ENCODE measurements around the gene GTF2A2. TPM values are rescaled to one million over a fixed set of nuclear protein-coding genes. Genes with fewer than 3 reads are reported as not detected.

GTF2A2 gene
- polyA plus RNA-seq, 1 of the 3 experiments (the other 2 are of a cell fraction), result 77.4 TPM

GRCh38 chr15:59703979-59704796, 46.9 kb upstream of the GTF2A2 start:
- Histone ChIP-seq H3K4me2 (no peak overlapping the region), H3K27ac (ENCODE audit: low read depth in 2 of 2, low read length in 1 of 2) (peak overlapping the region in 1 of 2 experiments; percentile 69; a peak in 1 of 4 replicates), H3K9me3 (no peaks in the 10 kb centered on the region), H3K27me3 (ENCODE audit: insufficient read depth) (0 out of 2 replicates have a peak, but pooled peaks cover 6% of the 10 kb centered on the region), H4K20me1 (ENCODE audit: insufficient read depth) (no peaks in the 10 kb centered on the region), H2AFZ (ENCODE audit: low read depth) (no peak overlapping the region), H3K4me1 (ENCODE audit: control insufficient read depth in 1 of 2, insufficient read depth in 2 of 2, low read depth in 1 of 2, low read length in 1 of 2) (peaks cover 0 to 3% of the 10 kb centered on the region in 2 experiments; a peak in 3 of 4 replicates), H3K4me3 (ENCODE audit: low read depth in 2 of 2, low read length in 1 of 2) (no peak overlapping the region), H3K9me2 (no peaks in the 10 kb centered on the region), H3K9ac (no peak overlapping the region), H3K36me3 (replicated peaks in 1 of 2; ENCODE audit: control insufficient read depth in 1 of 2, insufficient read depth in 2 of 2, low read length in 1 of 2) (no peaks in the 10 kb centered on the region), H3K79me2 (ENCODE audit: insufficient read depth) (no peaks in the 10 kb centered on the region), H3F3A (replicated peaks; ENCODE audit: insufficient read depth) (no peaks in the 10 kb centered on the region)
- TF ChIP-seq FOSL2 (IDR thresholded peaks at IDR 0.05; ENCODE audit: borderline replicate concordance, low read depth), result no peak
- TF ChIP-seq EP300 (IDR thresholded peaks at IDR 0.05; ENCODE audit: borderline replicate concordance in 1 of 2, low read depth in 1 of 2, low read length in 1 of 2), result peak in 1 of 2 experiments; percentile 71; a peak in 1 of 4 replicates
- peak; percentile 45 for TF ChIP-seq CHD2 (IDR thresholded peaks at IDR 0.05; ENCODE audit: low read length, partially characterized antibody)
- peak; percentile 50; the same call in 1 of the 2 replicates for TF ChIP-seq RCOR1 (IDR thresholded peaks at IDR 0.05; ENCODE audit: low read length)
- ChIA-PET POLR2A (no interaction called here), CTCF (interaction anchor here (1.5 kb wide), 1 partner anchor 9 kb away, joined by 4 read pairs; no protein-coding TSS in a partner anchor)
- 32% methylated on average over 6 of the region's 6 CpGs for WGBS (ENCODE audit: low lambda C conversion rate)
- no peak for DNase-seq

- no peak overlapping the region for H3K4me2 ChIP-seq
Measured at GRCh38 chr15:59702351-59702750, 45.0 kb upstream of the GTF2A2 start.

GRCh38 chr15:59701880-59702279, 44.6 kb upstream of the GTF2A2 start:
- DNase-seq, result no peak
- no peaks in the 10 kb centered on the region for H3K9me3 ChIP-seq
- CTCF ChIA-PET, result interaction anchor here (3.5 kb wide), 1 partner anchor 11 kb away, joined by 15 read pairs; no protein-coding TSS in a partner anchor
- no peak for TF ChIP-seq TEAD4 (IDR thresholded peaks at IDR 0.05; ENCODE audit: borderline replicate concordance, insufficient read depth)
- no peak for TF ChIP-seq IRF3 (IDR thresholded peaks at IDR 0.05; ENCODE audit: low read depth, low read length)
- TF ChIP-seq FOXM1 (IDR thresholded peaks at IDR 0.05; ENCODE audit: low read depth), result no peak
- TF ChIP-seq SMC3 (IDR thresholded peaks at IDR 0.05; ENCODE audit: low read depth, low read length), result no peak
- TF ChIP-seq RFX5 (IDR thresholded peaks at IDR 0.05; ENCODE audit: low read length), result no peak
- TF ChIP-seq RXRA (IDR thresholded peaks at IDR 0.05; ENCODE audit: borderline replicate concordance, low read depth), result no peak
- no peak for TF ChIP-seq MEF2A (IDR thresholded peaks at IDR 0.05; ENCODE audit: borderline replicate concordance, low read depth)
- TF ChIP-seq PBX3 (IDR thresholded peaks at IDR 0.05), result no peak
- TF ChIP-seq USF1 (IDR thresholded peaks at IDR 0.05; ENCODE audit: borderline replicate concordance, low read depth), result no peak
- no peak for TF ChIP-seq YY1 (IDR thresholded peaks at IDR 0.05; ENCODE audit: low read depth)
- no peak for TF ChIP-seq USF2 (IDR thresholded peaks at IDR 0.05; ENCODE audit: borderline replicate concordance, low read depth, low read length)
- no peak for TF ChIP-seq POLR2AphosphoS5 (IDR thresholded peaks at IDR 0.05; ENCODE audit: low read depth, low read length)

More at GRCh38 chr15:59702351-59702750, 45.0 kb upstream of the GTF2A2 start:
- Histone ChIP-seq H3K9me3 (no peaks in the 10 kb centered on the region), H3K9ac (no peak overlapping the region), H3K27ac (ENCODE audit: low read depth in 2 of 2, low read length in 1 of 2) (peak overlapping the region in 1 of 2 experiments; percentile 62; a peak in 2 of 4 replicates), H4K20me1 (ENCODE audit: insufficient read depth) (no peaks in the 10 kb centered on the region), H3K79me2 (ENCODE audit: insufficient read depth) (no peaks in the 10 kb centered on the region), H2AFZ (ENCODE audit: low read depth) (no peak overlapping the region), H3K9me2 (no peaks in the 10 kb centered on the region), H3F3A (replicated peaks; ENCODE audit: insufficient read depth) (no peaks in the 10 kb centered on the region), H3K27me3 (ENCODE audit: insufficient read depth) (0 out of 2 replicates have a peak, but pooled peaks cover 6% of the 10 kb centered on the region), H3K36me3 (replicated peaks in 1 of 2; ENCODE audit: control insufficient read depth in 1 of 2, insufficient read depth in 2 of 2, low read length in 1 of 2) (no peaks in the 10 kb centered on the region), H3K4me3 (ENCODE audit: low read depth in 2 of 2, low read length in 1 of 2) (no peak overlapping the region), H3K4me1 (ENCODE audit: control insufficient read depth in 1 of 2, insufficient read depth in 2 of 2, low read depth in 1 of 2, low read length in 1 of 2) (peaks cover 0 to 3% of the 10 kb centered on the region in 2 experiments; a peak in 3 of 4 replicates)
- CTCF ChIA-PET, result no interaction called here
- POLR2A ChIA-PET, result no interaction called here
- TF ChIP-seq GABPA (IDR thresholded peaks at IDR 0.05; ENCODE audit: low read depth), result no peak
- no peak for TF ChIP-seq EP300 (IDR thresholded peaks at IDR 0.05; ENCODE audit: borderline replicate concordance in 1 of 2, low read depth in 1 of 2, low read length in 1 of 2)
- no peak for DNase-seq

More at GRCh38 chr15:59701880-59702279, 44.6 kb upstream of the GTF2A2 start:
- no peak overlapping the region for H3K9ac ChIP-seq
- H4K20me1 ChIP-seq (ENCODE audit: insufficient read depth), result no peaks in the 10 kb centered on the region
- no peak overlapping the region for H3K4me3 ChIP-seq (ENCODE audit: low read depth in 2 of 2, low read length in 1 of 2)
- peak overlapping the region in 1 of 2 experiments; percentile 62; a peak in 1 of 4 replicates for H3K27ac ChIP-seq (ENCODE audit: low read depth in 2 of 2, low read length in 1 of 2)
- H3K36me3 ChIP-seq (replicated peaks in 1 of 2; ENCODE audit: control insufficient read depth in 1 of 2, insufficient read depth in 2 of 2, low read length in 1 of 2), result no peaks in the 10 kb centered on the region
- peaks cover 0 to 3% of the 10 kb centered on the region in 2 experiments; a peak in 3 of 4 replicates for H3K4me1 ChIP-seq (ENCODE audit: control insufficient read depth in 1 of 2, insufficient read depth in 2 of 2, low read depth in 1 of 2, low read length in 1 of 2)
- WGBS (ENCODE audit: low lambda C conversion rate), result 30% methylated on average over 4 of the region's 4 CpGs
- POLR2A ChIA-PET, result no interaction called here
- no peaks in the 10 kb centered on the region for H3F3A ChIP-seq (replicated peaks; ENCODE audit: insufficient read depth)
- no peak overlapping the region for H3K4me2 ChIP-seq
- H3K27me3 ChIP-seq (ENCODE audit: insufficient read depth), result 0 out of 2 replicates have a peak, but pooled peaks cover 6% of the 10 kb centered on the region
- no peaks in the 10 kb centered on the region for H3K9me2 ChIP-seq
- peak overlapping the region; percentile 44; the same call in 1 of the 2 replicates for H2AFZ ChIP-seq (ENCODE audit: low read depth)
- H3K79me2 ChIP-seq (ENCODE audit: insufficient read depth), result no peaks in the 10 kb centered on the region

All from SK-N-SH (cell line).